HUES64 (cell line): ENCODE data around the gene LGALS3.

Source experiments
- H3K27ac ChIP-seq: 2 replicates; pipeline ENCODE4 v1.7.0; 2013; ENCODE audit warnings: low read depth, low read length, inconsistent platforms
- H3K27me3 ChIP-seq: 2 replicates; pipeline ENCODE4 v1.6.1; 2013; ENCODE audit warnings: mild to moderate bottlenecking, low read length; ENCODE audit not compliant: insufficient read depth
- H3K36me3 ChIP-seq: 2 replicates; pipeline ENCODE4 v1.6.1; 2013; ENCODE audit warnings: mild to moderate bottlenecking, low read length; ENCODE audit not compliant: insufficient read depth
- H3K4me1 ChIP-seq: 2 replicates; pipeline ENCODE4 v1.6.1; 2013; ENCODE audit warnings: mild to moderate bottlenecking, low read length, moderate library complexity; ENCODE audit not compliant: insufficient read depth
- H3K4me3 ChIP-seq: 2 replicates; pipeline ENCODE4 v1.5.1; 2013; ENCODE audit warnings: mild to moderate bottlenecking, low read length, moderate library complexity
- H3K9ac ChIP-seq: 2 replicates; pipeline ENCODE4 v1.6.1; 2013; ENCODE audit warnings: mild to moderate bottlenecking, low read depth, low read length
- H3K9me3 ChIP-seq: 2 replicates; pipeline ENCODE4 v1.6.1; 2013; ENCODE audit warnings: low read depth, low read length; ENCODE audit not compliant: insufficient read depth
- WGBS: fragments of 150-250, 120-280 bp; methylation state at CpG from one replicate; pipeline ENCODE4 v1.1.7; 2013; ENCODE audit warnings: missing lambda C conversion rate; 5-methylcytosine and 5-hydroxymethylcytosine counted together

Gene LGALS3

DNA sequence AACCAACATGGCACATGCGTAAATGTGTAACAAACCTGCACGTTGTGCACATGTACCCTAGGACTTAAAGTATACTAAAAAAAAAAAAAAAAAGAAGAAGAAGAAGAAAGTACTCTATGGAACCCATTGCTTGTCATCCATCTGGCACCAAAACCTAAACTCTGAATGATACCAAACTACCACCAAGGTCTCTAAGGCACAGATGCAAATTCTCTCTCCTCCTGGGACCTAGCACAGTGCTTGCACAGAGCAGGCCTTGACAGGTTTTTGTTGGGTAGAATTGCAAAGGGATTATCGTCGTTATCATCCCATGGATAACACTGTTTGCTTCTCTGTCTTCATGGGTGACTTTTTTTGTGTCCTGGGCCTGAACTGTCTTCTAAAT, 13.2 kb upstream of the LGALS3 start:
- Histone ChIP-seq H3K36me3 (no peaks in the 10 kb centered on the region), H3K27me3 (no peaks in the 10 kb centered on the region), H3K4me1 (no peaks in the 10 kb centered on the region), H3K9me3 (no peaks in the 10 kb centered on the region), H3K4me3 (no peak overlapping the region), H3K9ac (no peak overlapping the region), H3K27ac (no peak overlapping the region)
- 87% methylated on average over 2 of the region's 4 CpGs for WGBS

DNA sequence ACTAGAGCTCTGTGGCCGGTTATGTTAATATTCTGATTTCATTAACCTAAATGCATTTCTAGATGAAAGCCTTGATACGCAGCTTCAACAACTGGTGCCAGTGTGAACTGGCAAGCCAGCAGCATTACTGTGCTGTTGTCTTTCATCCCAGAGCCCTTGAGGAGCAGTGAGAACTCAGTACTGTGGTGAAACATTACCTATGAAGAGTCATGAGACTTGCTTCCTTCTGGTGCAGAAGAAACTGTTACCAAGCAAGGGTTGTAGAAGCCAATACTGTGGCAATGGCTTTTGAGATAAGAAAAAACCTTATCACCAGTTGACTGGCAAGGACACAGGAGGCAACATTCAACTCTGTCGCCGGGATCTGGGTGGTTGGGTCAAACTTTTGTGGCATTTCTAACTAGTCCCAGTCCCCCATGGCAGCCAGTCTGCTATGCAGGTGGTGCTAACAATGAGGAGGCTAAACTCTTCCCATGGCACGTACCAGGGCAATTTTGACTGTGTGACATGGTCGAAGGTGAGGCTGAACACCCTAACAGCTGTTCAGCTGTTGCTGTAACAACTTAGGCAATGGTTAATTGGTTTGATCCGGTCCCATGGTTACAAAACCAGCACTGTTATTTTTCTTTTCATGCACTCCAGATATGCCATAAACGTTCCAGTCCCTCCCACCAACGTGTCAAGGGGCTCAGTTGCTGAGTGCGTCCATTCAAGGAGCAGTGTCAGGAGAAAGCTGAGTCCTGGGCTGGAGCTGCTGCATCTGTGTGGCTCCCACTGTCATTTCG, 12.6 kb upstream of the LGALS3 start:
- Histone ChIP-seq H3K4me3 (no peak overlapping the region), H3K4me1 (no peaks in the 10 kb centered on the region), H3K9me3 (no peaks in the 10 kb centered on the region), H3K36me3 (no peaks in the 10 kb centered on the region), H3K9ac (no peak overlapping the region), H3K27me3 (no peaks in the 10 kb centered on the region), H3K27ac (no peak overlapping the region)
- 87% methylated on average over 11 of the region's 11 CpGs for WGBS

DNA sequence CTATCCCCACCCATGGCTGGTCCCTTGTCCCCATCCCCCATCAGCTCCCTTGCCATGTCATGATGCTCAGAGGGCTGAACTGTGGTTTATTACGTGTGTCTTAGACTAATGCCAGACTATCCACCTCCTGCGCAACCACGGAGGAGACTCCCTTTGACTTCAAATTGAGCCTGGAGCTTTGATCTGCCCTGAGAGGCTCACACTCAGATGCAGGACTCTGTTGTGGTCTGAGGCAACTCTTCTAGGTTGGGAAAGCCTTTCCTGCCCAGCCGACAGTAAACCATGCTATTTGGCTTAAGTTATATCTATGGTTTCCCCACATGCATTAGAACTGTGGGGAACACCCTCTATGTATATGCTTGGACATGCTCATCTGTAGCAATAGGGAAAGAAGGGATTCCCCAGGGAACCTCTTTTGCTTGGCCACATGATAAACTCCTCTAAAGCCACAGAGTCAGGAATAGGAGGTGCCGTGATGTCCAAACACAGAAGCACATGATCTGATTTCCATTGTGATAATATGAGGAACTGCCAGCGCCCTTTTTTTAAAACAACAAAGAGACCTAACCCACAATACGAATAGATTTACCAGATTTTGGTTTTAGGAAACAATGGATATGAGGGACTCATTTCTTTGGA, 11.1 kb upstream of the LGALS3 start:
- Histone ChIP-seq H3K27ac (no peak overlapping the region), H3K27me3 (no peaks in the 10 kb centered on the region), H3K36me3 (no peaks in the 10 kb centered on the region), H3K9me3 (no peaks in the 10 kb centered on the region), H3K4me1 (no peaks in the 10 kb centered on the region), H3K4me3 (no peak overlapping the region), H3K9ac (no peak overlapping the region)
- WGBS: 94% methylated on average over 6 of the region's 7 CpGs

DNA sequence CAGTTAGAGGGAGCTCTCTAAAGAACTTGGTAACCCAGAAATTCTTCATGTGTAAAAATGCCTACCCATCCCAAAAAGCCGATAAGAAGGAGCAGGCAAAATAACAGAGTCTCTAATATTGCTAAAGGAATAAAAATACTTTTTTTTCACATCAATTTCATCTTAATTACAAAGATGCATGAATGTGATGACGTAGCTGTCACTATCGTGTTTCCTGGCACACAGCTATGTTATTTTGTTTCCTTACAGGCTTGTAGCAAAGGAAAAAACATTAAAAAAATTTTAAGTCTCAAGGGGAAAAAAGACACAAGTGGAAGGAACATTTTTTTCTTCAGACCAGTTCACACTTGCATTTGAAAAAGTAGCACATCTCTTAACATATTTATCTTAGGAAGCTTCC, 10.3 kb upstream of the LGALS3 start:
- Histone ChIP-seq H3K27me3 (no peaks in the 10 kb centered on the region), H3K4me1 (no peaks in the 10 kb centered on the region), H3K36me3 (no peaks in the 10 kb centered on the region), H3K27ac (no peak overlapping the region), H3K9me3 (no peaks in the 10 kb centered on the region), H3K9ac (no peak overlapping the region), H3K4me3 (no peak overlapping the region)
- WGBS: 100% methylated on average over 2 of the region's 3 CpGs

DNA sequence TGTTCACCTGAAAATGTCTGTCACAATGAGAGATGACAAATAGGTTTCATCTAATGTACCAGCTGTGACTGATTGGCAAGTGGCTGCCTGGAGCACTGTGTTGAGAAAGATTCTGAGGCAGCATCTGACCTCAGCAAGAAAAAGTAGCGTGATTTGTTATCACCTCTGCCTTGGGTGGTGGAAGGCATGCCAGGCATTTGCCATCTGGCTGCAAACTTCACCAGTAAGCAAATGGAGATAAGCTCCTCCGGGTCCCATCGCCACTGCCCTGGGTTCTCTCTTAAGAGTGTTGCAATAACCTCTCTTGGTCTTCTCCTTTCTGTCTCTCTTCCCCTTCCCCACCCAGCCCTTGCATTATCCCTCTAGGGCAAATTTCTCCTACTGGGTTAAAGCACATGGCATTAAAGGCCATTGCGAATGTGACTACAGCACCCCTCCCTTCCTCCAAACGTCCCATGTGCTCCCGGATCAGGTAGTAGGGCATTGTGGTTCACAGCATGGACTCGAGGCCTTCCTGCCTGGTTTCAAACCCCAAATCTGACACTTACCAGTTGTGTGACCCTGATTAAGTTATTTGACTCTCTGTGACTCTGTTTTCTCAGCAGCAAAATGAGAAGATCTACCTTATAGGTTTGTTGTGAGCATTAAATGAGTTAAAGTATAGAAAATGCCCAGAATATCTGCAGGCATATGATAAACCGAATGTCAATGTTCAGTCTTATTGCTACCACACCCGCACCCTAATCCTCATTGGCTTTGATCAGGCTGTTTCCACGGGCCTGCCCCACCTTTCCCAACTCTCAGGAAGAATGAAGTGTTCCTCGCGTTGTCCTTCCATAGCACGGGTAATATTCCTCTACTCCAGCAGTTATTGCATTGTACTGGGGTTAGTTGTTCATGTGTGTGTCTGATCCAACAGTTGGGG, 8.2 kb upstream of the LGALS3 start:
- H3K4me1 ChIP-seq: no peaks in the 10 kb centered on the region

DNA sequence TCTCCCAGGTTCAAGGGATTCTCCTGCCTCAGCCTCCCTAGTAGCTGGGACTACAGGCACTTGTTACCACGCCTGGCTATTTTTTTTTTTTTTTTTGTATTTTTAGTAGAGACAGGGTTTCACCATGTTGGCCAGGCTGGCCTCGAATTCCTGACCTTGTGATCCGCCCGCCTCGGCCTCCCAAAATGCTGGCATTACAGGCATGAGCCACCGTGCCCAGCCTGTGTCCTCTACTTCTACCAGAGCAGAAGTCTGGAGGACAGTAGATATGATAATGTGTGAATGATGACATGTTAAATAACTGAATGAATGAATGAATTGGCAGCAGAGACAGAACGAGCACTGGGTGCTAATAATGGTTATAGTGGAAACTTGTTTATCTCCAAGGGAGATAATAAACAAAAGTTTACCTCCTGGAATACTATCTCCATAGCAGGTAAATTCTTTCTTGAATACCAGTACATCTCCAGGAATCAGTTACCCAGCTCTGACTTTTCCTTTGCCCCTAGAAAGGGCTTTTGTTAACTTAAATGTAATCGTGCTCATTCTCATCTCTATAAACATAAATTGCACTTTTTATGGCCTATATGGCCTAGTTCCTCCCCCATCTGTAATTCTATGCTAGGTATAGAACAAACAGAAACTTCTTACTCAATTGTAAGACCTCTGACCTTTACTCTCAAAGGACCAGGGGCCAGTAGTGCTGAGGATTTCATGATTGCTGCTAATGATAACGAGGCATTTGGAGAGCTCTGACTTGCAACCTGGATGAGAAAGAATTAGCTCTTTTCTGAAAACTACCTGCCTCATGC, 7.2 kb upstream of the LGALS3 start:
- Histone ChIP-seq H3K4me3 (no peak overlapping the region), H3K4me1 (no peaks in the 10 kb centered on the region), H3K27me3 (peaks cover 3% of the 10 kb centered on the region), H3K36me3 (no peaks in the 10 kb centered on the region), H3K27ac (no peak overlapping the region), H3K9ac (no peak overlapping the region), H3K9me3 (no peaks in the 10 kb centered on the region)
- WGBS: 96% methylated on average over 8 of the region's 9 CpGs

More for the DNA sequence above, 8.2 kb upstream of the LGALS3 start:
- H3K9ac ChIP-seq: no peak overlapping the region
- 82% methylated on average over 12 of the region's 13 CpGs for WGBS
- no peak overlapping the region for H3K27ac ChIP-seq
- no peaks in the 10 kb centered on the region for H3K36me3 ChIP-seq
- H3K9me3 ChIP-seq: no peaks in the 10 kb centered on the region
- H3K4me3 ChIP-seq: no peak overlapping the region
- no peaks in the 10 kb centered on the region for H3K27me3 ChIP-seq

DNA sequence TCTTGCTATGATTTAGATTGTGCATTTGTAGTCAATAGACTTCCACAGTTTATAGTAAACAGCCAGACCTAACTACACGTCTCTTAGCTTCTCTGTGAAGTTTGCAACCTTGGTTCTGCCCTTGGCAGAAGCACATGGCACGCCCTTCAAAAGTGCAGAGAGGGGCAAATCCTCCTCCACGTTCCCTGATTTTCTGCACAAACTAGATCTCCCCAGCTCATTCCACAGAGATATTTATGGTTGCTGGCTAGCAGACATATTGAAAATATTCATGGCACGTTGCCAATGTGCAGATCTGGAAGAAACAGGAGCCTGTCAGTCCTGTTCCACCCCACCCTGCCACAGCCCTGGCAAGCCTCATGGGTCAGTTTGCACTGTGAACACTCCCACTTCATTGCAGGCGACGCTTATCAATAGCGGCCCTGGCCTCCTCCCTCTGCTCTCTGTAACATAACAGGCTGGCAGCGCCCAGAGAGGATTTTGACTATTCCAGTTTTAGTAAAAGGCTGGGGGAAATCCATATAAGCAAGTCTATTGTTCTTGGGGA, 6.5 kb upstream of the LGALS3 start:
- H3K4me1 ChIP-seq: no peaks in the 10 kb centered on the region
- WGBS: 84% methylated on average over 8 of the region's 8 CpGs
- no peaks in the 10 kb centered on the region for H3K9me3 ChIP-seq
- H3K9ac ChIP-seq: no peak overlapping the region
- H3K27ac ChIP-seq: no peak overlapping the region
- H3K27me3 ChIP-seq: peaks cover 10% of the 10 kb centered on the region
- no peaks in the 10 kb centered on the region for H3K36me3 ChIP-seq
- no peak overlapping the region for H3K4me3 ChIP-seq

DNA sequence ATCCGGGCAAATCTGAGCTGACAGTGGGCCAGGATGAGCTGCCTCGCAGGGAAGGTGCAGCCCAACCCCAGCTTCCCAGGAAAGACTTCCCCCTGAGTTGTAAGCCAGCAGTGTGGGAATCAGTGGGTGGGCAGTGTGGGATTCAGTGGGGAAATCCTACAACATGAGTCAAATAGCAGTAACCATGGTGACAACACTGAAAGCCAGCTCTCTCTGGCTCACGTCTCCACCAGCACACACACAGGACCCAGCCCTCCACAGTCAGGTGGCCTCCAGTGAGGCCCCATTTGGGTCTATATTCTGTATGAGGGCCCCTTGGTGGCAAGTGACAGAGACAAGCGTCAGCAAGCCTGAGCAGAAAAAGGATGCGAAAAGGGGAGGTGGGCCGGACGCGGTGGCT, 6.0 kb upstream of the LGALS3 start:
- Histone ChIP-seq H3K27me3 (peaks cover 16% of the 10 kb centered on the region), H3K4me1 (no peaks in the 10 kb centered on the region), H3K4me3 (no peak overlapping the region), H3K36me3 (no peaks in the 10 kb centered on the region), H3K9me3 (no peaks in the 10 kb centered on the region), H3K27ac (no peak overlapping the region), H3K9ac (no peak overlapping the region)
- WGBS: 83% methylated on average over 8 of the region's 8 CpGs

DNA sequence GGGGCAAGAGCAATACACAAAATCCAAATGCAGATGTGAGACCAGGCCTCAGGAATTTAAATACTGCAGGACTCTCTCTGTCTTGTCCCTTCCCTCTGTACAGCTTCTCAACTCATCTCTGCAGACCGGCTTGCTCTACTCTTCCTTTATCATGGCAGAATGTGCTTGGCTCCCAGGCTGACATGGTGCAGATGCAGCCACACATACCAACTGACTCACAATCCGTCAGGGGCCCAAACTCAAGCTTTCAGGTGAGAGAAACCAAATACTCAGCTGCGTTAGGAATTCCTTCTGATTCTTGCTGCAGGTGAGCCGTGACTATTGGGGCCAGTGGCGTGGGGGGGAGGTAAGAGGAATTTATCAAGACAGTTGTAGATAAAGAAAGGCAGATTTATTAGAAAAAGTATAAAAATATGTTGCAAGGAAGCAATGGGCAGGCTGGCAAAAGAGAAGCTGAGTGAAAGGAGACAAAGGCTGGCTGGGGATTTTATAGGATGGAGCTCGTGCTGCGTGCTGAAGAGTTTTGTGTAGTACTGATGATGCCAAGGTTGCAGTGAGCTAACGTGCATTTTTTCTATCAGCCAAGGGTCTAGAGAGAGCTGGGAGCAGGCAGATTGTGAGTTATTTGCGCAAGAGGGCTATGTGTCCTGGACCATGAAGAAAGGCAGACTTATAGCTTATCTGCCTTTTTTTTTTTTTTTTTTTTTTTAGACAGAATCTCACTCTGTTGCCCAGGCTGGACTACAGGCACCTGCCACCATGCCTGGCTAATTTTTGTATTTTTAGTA, 5.0 kb upstream of the LGALS3 start:
- H3K27ac ChIP-seq: no peak overlapping the region

More for the DNA sequence above, 5.0 kb upstream of the LGALS3 start:
- Histone ChIP-seq H3K9me3 (no peaks in the 10 kb centered on the region), H3K4me1 (no peaks in the 10 kb centered on the region), H3K4me3 (no peak overlapping the region), H3K9ac (no peak overlapping the region), H3K36me3 (no peaks in the 10 kb centered on the region), H3K27me3 (peaks cover 25% of the 10 kb centered on the region)
- WGBS: 89% methylated on average over 9 of the region's 9 CpGs
